ENCODE measurements around the gene ZNF768. TPM values are rescaled to one million over a fixed set of nuclear protein-coding genes. Genes with fewer than 3 reads are reported as not detected.
A peak's percentile ranks its signal among the peaks of the same experiment; 100 is the strongest.

Gene ZNF768
- total RNA-seq = 18.6 and 21.3 TPM in 2 replicates

GRCh38 chr16:30526137-30526822, at the start of gene ZNF768:
ZNF768 (minus strand) TSS chr16:30526566; CDS start chr16:30526413, 153 bp downstream.
- peak; percentile 42 for DNase-seq

GRCh38 chr16:30574678-30575077, 48.3 kb upstream of the ZNF768 start:
- DNase-seq = no peak

DNA sequence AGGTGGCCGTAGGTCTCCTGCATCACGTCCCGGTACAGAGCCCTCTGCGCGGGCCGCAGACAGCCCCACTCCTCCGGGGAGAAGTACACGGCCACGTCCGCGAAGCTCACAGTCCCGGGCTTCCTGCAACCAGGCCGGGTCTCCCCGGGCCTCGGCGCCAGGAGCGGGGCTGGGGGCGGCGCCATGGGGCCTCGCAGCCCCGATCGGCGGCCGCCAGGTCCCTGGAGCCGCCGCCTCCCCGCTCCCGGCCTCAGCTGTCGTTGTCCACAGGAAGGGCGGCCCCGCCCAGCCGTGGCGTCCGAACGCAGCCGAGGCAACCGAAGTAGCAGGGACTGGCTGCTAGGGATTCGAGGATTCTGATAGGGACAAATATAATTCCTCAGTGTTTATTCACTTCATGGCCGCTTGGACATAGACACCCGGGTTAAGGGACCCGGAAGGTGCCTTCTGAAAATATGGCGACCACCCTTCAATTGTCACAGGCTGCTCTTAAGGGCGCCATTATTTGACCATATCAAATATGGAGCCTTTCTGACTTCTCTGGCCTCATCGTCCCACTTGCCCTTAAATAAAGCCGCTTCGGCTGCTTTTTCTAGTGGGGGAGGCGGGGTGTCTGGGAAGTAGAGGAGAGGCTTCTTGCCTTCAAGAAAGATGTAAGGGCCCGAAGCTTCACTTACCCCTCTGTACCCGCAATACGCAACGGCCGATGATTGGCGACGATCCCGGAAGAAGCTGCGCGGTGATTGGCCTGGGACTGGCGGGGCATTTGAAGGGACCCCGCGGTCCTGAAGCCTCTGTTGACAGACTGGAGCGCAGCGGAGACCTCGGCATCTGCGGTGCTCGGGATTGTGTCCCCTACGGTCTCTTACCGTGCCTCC, 45.3 kb upstream of the ZNF768 start, which contains the start of gene ZNF688:
ZNF688 (minus strand) TSS at position 270 of the 878 bp plus-strand sequence; CDS start at position 185, 85 bp downstream.
- DNase-seq = peak; percentile 98

GRCh38 chr16:30570636-30571444, 44.5 kb upstream of the ZNF768 start:
- peak; percentile 56 for DNase-seq

DNA sequence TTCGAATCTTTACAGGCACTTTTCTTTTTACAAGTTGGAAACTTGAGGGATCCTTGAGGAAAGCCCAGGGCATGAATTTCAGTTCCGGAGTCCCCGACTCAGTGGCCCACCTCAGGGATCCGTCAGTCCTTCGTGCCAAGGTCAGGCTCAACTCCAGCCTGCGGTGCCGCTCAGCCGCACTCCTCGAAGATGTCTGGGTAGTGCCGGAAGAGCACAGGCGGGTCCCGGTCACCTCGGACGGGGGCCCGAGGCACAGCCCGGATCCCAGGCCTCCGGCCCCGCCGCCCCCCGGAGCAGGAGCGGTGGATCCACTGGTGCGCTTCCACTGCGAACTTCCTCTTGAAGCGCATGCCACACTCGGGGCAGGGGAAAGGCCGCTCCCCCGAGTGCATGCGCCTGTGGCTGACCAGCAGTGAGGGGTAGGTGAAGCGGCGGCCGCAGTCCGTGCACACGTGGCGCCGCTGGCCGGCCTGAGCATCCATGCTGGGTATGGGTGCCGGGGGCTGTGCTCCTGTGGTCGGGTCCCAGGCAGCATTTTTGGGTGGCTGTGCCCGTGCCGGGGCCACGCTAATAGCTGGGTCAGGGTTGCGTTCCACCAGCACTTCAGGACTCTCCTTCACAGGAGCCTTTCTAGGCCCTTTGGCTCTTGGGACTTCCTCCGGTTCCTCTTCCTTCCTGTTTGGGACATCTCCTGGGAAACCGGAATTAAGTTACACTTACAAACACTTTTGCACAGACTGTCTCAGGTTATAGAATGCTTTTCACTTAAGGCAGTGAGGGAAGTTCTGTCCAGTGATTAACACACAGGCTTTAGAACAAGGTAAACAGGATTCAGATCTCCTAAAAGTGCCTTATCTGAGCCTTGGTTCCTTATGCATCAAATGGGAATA, 43.6 kb upstream of the ZNF768 start:
- no peak for DNase-seq

- no peak for DNase-seq
These were observed 42.9 kb upstream of the ZNF768 start for GRCh38 chr16:30569281-30569680.

- peak; percentile 57 for DNase-seq
These were observed 41.7 kb upstream of the ZNF768 start for GRCh38 chr16:30567991-30568638.

- no peak for DNase-seq
These were observed 41.0 kb upstream of the ZNF768 start for GRCh38 chr16:30567160-30567990.

DNA sequence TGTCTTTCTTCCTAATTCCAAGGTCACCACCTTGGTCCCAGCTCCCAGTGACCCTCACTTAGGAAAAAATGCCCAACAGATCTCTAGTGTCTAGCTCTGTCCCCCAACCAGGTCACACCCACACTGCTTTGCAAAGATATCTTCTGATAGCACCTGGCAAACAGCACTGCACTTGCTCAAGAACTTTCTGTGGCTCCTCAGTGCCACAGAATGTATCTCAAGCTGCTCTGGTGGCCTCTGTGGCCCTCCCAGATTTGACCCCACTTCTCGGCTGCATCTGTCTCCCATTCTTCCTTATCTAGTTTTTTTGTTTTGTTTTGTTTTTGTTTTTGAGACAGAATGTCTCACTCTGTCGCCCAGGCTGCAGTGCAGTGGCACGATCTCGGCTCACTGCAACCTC, 40.2 kb upstream of the ZNF768 start:
- DNase-seq = no peak

DNA sequence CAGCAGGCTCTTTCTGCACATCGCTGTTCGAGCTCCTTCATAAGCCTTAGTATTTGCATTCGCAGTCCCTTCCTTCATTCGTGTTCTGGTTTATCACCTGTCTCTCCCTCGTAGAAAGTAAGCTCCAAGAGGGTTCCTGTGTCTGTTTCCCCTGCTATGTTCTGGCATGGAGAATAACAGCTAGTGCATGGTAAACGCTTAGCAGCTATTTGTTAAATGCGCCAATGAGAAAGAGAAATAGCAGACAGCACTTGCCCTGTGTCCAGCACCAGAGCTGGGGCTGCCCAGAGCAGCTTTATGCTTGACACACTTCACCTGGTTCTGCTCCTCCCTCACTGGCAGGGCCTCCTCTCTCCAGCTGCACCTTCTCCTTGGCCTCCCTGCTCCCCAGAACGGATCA, 39.6 kb upstream of the ZNF768 start:
- no peak for DNase-seq

- DNase-seq = no peak
These were observed 39.2 kb upstream of the ZNF768 start for GRCh38 chr16:30565526-30565925.

DNA sequence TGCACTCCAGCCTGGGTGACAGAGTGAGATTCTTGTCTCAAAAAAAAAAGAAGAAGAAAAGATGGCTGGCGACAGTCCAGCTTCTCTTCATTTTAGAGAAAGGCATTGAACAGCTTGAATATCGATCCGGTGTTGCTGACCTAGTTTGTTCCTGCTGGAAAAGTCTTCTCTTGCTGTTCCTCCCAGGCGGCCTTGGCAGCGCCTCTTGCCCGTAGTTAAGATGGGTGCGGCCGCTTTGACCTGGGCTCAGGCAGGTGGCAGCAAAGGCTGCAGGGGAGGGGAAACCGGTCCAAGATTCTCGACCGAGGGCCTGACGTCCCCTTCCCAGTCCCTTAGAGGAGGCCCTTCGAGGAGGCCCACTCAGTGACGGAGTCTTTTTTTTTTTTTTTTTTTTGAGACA, 35.7 kb upstream of the ZNF768 start:
- no peak for DNase-seq

- DNase-seq = peak; percentile 53
These were observed 34.9 kb upstream of the ZNF768 start for GRCh38 chr16:30561089-30561816.

- no peak for DNase-seq
These were observed 33.3 kb upstream of the ZNF768 start for GRCh38 chr16:30559690-30560089.

DNA sequence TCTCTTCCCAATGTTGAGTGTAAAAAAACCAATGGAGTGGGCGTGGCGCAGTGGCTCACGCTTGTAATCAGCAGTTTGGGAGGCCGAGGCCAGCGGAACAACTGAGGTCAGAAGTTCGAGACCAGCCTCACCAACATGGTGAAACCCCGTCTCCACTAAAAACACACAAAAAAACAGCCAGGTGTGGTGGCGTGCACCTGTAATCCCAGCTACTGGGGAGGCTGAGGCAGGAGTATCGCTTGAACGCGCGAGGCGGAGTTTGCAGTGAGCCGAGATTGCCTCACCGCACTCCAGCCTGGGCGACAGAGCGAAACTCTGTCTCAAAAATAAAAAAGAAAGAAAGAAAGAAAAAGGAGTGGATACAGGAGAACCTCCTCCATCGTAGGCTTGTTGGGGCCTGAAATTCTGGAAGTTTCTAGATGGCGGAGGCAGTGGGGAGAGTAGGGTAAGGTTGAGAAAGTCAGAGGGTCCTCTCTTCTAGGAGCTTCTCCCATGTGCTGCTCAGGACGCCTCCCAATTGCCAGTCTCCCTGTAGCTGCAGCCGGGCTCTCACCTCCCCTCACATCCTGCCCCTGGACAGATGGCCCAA, 32.5 kb upstream of the ZNF768 start:
- DNase-seq = no peak

DNA sequence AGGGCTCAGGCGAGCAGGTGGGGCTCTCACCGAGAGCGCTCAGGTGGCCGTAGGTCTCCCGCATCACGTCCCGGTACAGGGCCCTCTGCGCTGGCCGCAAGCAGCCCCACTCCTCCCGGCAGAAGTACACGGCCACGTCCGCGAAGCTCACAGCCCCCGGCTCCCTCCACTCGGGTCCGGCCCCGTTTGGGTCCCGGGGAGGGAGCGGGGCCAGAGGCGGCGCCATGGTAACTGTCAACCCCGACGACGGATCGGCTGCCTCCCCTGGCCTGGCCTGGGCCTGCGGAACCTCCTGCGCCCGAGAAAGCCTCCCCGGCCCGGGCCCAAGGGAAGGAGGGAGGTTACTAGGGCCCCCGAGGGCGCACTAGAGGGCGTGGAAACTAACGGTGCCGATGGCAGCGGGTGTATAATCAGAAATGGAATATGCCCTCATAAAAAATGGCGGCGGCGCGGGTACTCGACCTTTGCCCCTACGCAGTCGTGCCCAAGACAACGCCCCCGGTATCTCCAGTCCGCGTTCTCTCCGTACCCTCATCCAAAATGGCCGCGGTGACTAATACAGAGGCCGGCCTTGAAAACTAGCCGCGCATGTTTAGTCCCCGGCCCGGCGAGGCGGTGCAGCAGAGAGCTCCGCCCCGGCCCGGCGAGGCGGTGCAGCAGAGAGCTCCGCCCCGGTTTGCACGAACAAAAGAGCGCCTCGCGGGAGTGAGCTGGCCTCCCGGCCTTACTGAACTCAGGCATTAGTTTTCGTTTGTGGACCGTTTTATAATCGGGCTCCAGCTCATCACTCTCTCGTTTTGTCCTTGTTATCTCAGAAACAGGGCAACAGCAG, 31.8 kb upstream of the ZNF768 start, which contains the start of gene ZNF764:
ZNF764 (minus strand) TSS at position 418 of the 832 bp plus-strand sequence; CDS start at position 226, 192 bp downstream.
- peak; percentile 99 for DNase-seq

- DNase-seq = no peak
These were observed 31.3 kb upstream of the ZNF768 start for GRCh38 chr16:30557707-30557956.

DNA sequence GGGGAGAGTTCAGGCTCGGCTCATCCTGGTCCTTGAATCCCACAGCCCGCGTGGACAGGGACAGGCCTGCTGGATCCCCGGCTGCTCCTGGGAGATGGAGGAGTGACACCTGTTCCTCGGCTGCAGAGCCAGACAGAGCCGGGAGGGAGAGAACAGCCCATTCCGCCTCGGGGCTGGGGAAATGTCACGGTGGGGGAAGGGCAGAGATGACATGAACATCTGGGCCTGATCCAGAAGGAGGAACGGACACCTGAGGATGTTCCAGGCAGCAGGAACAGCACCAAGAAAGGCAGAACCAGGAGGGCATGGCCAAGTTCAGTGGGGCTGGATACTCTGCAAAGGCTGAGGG, 29.7 kb upstream of the ZNF768 start:
- DNase-seq = no peak

Data from dermis blood vessel endothelial cell (primary cell).